ENCODE results near the gene FGA. TPM values are rescaled to one million over a fixed set of nuclear protein-coding genes. Genes with fewer than 3 reads are reported as not detected.
"Not testable (repeated sequence)": the region's sequence is repeated elsewhere in the genome, so short reads cannot be mapped to it uniquely, and the experiment has no call there.

Gene FGA
- polyA plus RNA-seq, 1 donor (not counting 4 experiments of a cell fraction or from before 2014, with no cell fraction given) = not detected

- peaks cover 7% of the 10 kb centered on the region for H3K4me1 ChIP-seq (ENCODE audit: control insufficient read depth, extremely low read depth, insufficient read depth, low read length)
- TF ChIP-seq CTCF (optimal IDR thresholded peaks at IDR 0.05 in 1 of 3, IDR thresholded peaks at IDR 0.05 in 1 of 3, conservative IDR thresholded peaks at IDR 0.05 in 1 of 3; ENCODE audit: extremely low read depth in 1 of 3, insufficient read depth in 2 of 3, low read length in 3 of 3) (no peak), EZH2 (IDR thresholded peaks at IDR 0.05; ENCODE audit: low read length) (no peak)
- H3K9me1 ChIP-seq (ENCODE audit: control insufficient read depth, extremely low read depth, insufficient read depth, low read length) = no peaks in the 10 kb centered on the region
- FAIRE-seq = no peak
- H3K36me3 ChIP-seq (ENCODE audit: control insufficient read depth in 2 of 2, extremely low read depth in 1 of 2, insufficient read depth in 2 of 2, low read length in 2 of 2) = no peaks in the 10 kb centered on the region
- H2AFZ ChIP-seq (ENCODE audit: control insufficient read depth, low read length) = no peak overlapping the region
- no peak overlapping the region for H3K4me3 ChIP-seq (ENCODE audit: control insufficient read depth in 2 of 3, extremely low read depth in 1 of 3, insufficient read depth in 2 of 3, low read depth in 1 of 3, low read length in 3 of 3)
- no peak for DNase-seq (ENCODE audit: low read depth, low spot score)
- dilution Hi-C loops (cut with MboI; ENCODE audit: extremely low pct_ligation_motif_present, low sequenced_read_pairs) = no loop called here
- no peaks in the 10 kb centered on the region for H3K79me2 ChIP-seq (ENCODE audit: control insufficient read depth, insufficient read depth, low read length)
- H3K4me2 ChIP-seq (ENCODE audit: control insufficient read depth, extremely low read depth, insufficient read depth, low read depth, low read length) = no peak overlapping the region
- no peaks in the 10 kb centered on the region for H4K20me1 ChIP-seq (ENCODE audit: control insufficient read depth, extremely low read depth, insufficient read depth, low read length)
- H3K27me3 ChIP-seq (ENCODE audit: control insufficient read depth, extremely low read depth, insufficient read depth, low read length) = no peaks in the 10 kb centered on the region
- H3K9ac ChIP-seq (ENCODE audit: control insufficient read depth, extremely low read depth, insufficient read depth, low read length) = no peak overlapping the region
- no peaks in the 10 kb centered on the region for H3K9me3 ChIP-seq (ENCODE audit: control insufficient read depth, low read depth, low read length)
- H3K27ac ChIP-seq (ENCODE audit: control insufficient read depth, insufficient read depth, low read length) = no peak overlapping the region
These were observed 7.5 kb upstream of the FGA start for GRCh38 chr4:154597798-154598774.

GRCh38 chr4:154597281-154597680 is 6.7 kb upstream of the FGA start:
- dilution Hi-C loops (cut with MboI; ENCODE audit: extremely low pct_ligation_motif_present, low sequenced_read_pairs); FAIRE-seq: not testable (repeated sequence)

More at GRCh38 chr4:154597281-154597680, 6.7 kb upstream of the FGA start:
- not testable (repeated sequence) for H3K27ac ChIP-seq (ENCODE audit: control insufficient read depth, insufficient read depth, low read length); H2AFZ ChIP-seq (ENCODE audit: control insufficient read depth, low read length); H3K4me1 ChIP-seq (ENCODE audit: control insufficient read depth, extremely low read depth, insufficient read depth, low read length); H3K79me2 ChIP-seq (ENCODE audit: control insufficient read depth, insufficient read depth, low read length); H3K27me3 ChIP-seq (ENCODE audit: control insufficient read depth, extremely low read depth, insufficient read depth, low read length); DNase-seq (ENCODE audit: low read depth, low spot score); H3K4me3 ChIP-seq (ENCODE audit: control insufficient read depth in 2 of 3, extremely low read depth in 1 of 3, insufficient read depth in 2 of 3, low read depth in 1 of 3, low read length in 3 of 3); H3K9me3 ChIP-seq (ENCODE audit: control insufficient read depth, low read depth, low read length); H3K9ac ChIP-seq (ENCODE audit: control insufficient read depth, extremely low read depth, insufficient read depth, low read length); H4K20me1 ChIP-seq (ENCODE audit: control insufficient read depth, extremely low read depth, insufficient read depth, low read length); H3K9me1 ChIP-seq (ENCODE audit: control insufficient read depth, extremely low read depth, insufficient read depth, low read length); H3K36me3 ChIP-seq (ENCODE audit: control insufficient read depth in 2 of 2, extremely low read depth in 1 of 2, insufficient read depth in 2 of 2, low read length in 2 of 2); H3K4me2 ChIP-seq (ENCODE audit: control insufficient read depth, extremely low read depth, insufficient read depth, low read depth, low read length)

Data from keratinocyte (primary cell).